NOMO-1 (cell line): ENCODE results near the gene ITGA8.
"Not testable (repeated sequence)": the region's sequence is repeated elsewhere in the genome, so short reads cannot be mapped to it uniquely, and the experiment has no call there.

ENCODE experiments used
- DNase-seq, 2 experiments: peaks; one replicate each; lab custom pipeline; 2025; ENCODE audit not compliant: unreplicated experiment in 2 of 2; lab: John Stamatoyannopoulos, UW

Gene ITGA8

GRCh38 chr10:15624401-15625196 lies 95.1 kb downstream of the ITGA8 start:
- no peak for DNase-seq

GRCh38 chr10:15620836-15621515 lies 98.7 kb downstream of the ITGA8 start:
- no peak for DNase-seq

DNA sequence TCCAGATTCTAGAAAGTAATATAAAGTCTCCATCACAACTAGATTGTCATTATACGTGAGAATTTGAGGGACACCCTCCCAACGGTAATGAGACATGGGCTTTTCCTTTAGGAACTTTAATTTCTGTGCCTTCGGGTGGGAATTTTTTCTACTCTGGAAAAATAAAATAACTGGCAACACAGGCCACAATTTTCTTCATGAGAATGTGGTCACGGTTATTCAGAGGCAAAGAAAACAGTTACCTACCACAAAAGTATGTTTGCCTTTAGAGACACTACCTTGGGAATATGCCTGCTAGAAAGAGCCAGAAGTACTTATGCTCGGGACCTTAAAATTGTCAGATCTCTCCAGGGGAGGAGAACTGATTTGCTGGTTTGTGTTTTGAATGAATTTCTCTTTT lies 99.4 kb downstream of the ITGA8 start:
- no peak for DNase-seq

DNA sequence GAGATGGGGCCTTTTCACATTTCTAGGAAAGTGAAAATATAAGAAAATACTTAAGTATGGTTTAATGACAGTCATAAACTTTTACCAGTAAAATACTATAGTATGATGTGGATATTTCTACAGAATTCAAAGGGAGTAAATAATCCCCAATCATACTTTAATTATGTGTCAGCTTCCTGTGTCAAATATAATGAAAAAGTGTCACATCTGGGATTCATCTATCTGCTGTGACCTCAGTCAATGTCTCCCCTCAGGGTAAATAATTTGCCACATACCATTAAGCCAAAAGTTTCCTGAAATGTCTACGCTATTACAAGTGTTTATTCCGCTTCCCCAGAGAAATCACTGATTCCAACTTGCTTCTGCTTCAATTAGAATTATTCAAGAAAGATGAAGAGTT lies 110.5 kb downstream of the ITGA8 start:
- no peak for DNase-seq

DNA sequence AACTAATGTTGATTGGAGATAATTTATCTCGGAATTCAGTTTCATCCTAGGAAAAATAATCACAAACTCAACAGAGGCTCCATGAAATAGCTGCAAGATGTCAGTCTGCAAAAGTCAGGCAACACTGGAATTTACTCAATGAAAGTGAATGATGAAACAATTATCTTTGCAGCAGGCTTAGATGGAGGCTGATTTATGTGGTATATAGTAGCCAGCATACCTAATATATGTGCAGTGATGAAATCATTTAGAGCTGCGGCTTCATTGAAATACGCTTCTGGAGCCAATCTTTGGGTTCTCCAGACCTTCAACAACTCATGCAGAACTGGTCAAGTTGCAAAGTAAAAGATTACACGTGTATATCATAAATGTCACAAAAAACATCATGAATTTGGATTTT lies 113.3 kb downstream of the ITGA8 start:
- DNase-seq = no peak

GRCh38 chr10:15605740-15606369 lies 113.9 kb downstream of the ITGA8 start:
- no peak for DNase-seq

- DNase-seq = no peak
These were observed 116.2 kb downstream of the ITGA8 start for GRCh38 chr10:15603446-15604011.

DNA sequence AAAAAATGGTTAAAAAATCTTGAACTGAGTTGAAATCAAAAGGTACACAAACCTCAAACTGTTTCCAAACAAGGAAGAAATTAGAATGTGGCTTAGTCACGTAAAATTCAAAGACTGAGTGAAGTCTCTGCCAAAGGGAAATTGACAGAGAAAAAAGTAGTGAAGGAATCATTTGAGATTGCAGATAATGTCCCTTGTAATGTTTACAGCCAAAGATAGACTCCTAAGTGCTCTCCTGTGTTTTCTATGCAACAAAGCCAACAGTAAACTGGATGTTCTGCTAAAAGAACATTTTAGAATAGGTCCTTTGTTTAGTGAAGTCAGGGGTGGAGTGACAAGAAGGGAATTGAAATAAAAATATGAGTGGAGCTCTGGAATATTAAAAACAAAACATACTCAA lies 117.9 kb downstream of the ITGA8 start:
- no peak for DNase-seq

- DNase-seq = no peak
These were observed 124.5 kb downstream of the ITGA8 start for GRCh38 chr10:15595260-15595659.

- DNase-seq = no peak
These were observed 127.8 kb downstream of the ITGA8 start for GRCh38 chr10:15591937-15592336.

GRCh38 chr10:15591431-15591830 lies 128.3 kb downstream of the ITGA8 start:
- DNase-seq = no peak

DNA sequence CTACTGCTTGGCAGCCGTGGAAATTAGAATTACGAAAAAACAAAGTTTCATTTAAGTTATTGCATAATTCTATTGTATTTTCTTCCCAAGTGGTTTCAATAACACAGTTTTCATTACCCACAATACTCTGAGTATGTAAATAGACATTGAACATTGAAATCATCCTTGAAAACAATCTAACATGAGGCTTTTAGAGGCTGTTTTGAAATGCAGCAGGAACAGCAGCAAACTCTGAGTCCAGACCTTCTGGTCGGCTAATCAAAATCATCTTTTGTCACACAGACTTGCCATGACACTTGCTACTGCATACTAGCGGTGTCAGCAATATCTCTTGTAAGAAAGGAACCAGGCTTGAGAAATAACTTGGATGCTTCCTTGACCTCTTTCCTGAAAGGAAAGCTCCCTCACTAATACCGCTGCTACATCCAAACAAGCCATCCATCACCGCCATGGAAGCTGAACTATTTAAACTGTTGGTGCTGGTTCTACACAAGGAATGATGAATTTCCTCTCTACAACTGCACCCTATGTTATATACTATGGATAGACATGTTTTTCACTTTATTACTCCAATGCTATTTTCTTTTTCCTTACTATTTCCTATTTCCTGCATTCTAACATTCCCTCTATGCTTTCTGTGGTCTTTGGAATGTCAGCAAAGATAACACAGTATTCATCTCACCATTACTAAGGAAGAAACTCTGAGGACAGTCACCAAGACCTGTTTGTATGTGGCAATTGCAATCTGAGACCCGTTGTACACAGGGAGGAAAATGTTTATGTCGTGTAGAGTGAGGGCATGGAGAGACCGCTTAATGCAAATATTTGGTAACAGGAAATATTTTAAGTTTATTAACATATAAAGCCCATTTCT lies 130.8 kb downstream of the ITGA8 start:
- DNase-seq = no peak

DNA sequence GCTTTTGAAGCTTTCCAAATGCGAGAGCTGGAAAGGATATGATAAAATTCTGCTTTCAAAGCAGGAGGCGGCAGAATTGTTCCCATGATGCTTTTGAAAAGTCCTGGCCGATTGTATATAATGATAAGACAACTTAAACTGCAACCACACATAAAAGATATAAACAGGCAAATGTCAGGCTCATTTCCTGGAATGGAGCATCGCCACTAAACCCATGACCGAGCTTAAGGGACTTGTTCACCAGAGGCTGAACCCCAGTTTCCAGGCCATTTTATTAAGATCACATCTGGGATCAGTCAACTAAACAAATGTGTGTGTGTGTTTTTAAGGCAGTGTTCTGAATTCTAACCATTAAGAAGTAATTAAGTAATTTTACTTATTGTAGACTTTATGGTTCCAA lies 131.6 kb downstream of the ITGA8 start:
- DNase-seq = no peak

DNA sequence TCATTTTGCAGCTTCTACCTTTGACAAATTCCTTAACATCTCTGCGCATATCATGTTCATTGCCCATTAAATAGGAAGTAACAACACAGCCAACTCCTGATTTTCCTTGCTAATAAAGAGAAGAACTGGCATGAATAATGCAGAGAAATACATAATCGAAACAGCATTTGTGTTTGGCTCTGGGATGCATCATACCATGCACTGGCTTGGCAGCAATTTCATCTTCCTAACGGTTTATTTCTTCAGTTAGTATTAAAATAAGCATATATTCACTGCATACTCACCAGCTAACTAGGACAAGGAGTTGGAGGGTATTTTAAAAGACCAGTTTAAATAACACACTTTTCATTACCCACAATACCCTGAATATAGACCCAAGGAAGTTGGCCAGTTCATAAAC lies 132.5 kb downstream of the ITGA8 start:
- DNase-seq = no peak

DNA sequence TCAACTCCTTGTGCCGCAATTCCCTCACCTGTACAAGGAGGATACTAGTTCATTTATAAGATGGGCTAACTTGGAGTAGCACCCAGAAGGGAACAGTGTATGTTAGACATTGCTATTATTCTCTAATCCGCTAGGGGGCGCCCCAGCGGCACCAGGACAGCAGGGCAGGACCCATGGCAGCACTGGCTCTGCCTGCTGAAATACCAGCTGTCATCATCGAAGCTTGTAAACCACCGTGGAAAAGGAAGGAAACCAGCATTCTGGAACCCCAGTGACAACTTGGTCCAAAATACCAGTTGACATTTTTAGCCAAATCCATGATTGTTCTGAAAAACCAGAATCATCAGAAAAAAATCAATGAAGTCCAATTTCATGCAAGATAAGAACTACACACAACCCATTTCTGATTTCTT lies 134.4 kb downstream of the ITGA8 start:
- no peak for DNase-seq

GRCh38 chr10:15582972-15583371 lies 136.8 kb downstream of the ITGA8 start:
- not testable (repeated sequence) for DNase-seq

GRCh38 chr10:15579605-15580004 lies 140.1 kb downstream of the ITGA8 start:
- DNase-seq = no peak

GRCh38 chr10:15572531-15573045 lies 147.1 kb downstream of the ITGA8 start:
- DNase-seq = no peak

DNA sequence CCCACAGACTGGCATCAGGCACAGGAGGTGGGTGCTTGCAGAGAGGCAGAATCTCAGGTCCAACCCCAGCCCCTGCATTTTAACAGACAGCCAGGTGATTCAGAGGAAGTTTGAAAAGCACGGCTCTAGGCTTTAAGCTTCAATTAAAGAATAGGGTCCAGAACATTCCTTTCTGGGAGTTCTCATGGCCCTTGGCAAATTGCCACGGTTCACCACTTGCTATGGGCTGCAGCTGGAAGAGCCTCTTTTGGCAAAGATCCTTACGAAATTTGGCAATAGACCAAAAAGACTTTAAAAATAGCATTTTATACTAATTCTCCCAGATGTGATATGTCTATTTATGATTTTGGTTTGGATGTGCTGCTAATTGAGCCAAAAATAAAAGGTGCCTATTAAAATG lies 148.1 kb downstream of the ITGA8 start:
- DNase-seq = no peak

- DNase-seq = no peak
These were observed 148.9 kb downstream of the ITGA8 start for GRCh38 chr10:15570738-15571339.
